ENCODE measurements around the gene ATP9A. TPM values are rescaled to one million over a fixed set of nuclear protein-coding genes. Genes with fewer than 3 reads are reported as not detected.

ATP9A gene
- total RNA-seq, 4 donors from 2014 or later = 15.1 to 50.8 (median 30.0) TPM

GRCh38 chr20:51702556-51702955 is 65.6 kb downstream of the ATP9A start:
- no peak for TF ChIP-seq CTCF (IDR thresholded peaks at IDR 0.05)
- no peak for TF ChIP-seq POLR2A (IDR thresholded peaks at IDR 0.05)
- no peak for DNase-seq
- no peak overlapping the region for H3K27ac ChIP-seq
- H3K4me3 ChIP-seq = no peak overlapping the region
- H3K27me3 ChIP-seq = no peaks in the 10 kb centered on the region
- no peaks in the 10 kb centered on the region for H3K36me3 ChIP-seq
- no peaks in the 10 kb centered on the region for H3K9me3 ChIP-seq
- intact Hi-C loops (cut with DNase I; ENCODE audit: low total_unique reads) = no loop called here
- H3K4me1 ChIP-seq = no peaks in the 10 kb centered on the region

- H3K27me3 ChIP-seq = no peaks in the 10 kb centered on the region
- no peak overlapping the region for H3K27ac ChIP-seq
- TF ChIP-seq POLR2A (IDR thresholded peaks at IDR 0.05) (no peak), CTCF (IDR thresholded peaks at IDR 0.05) (peak; percentile 52 to 62 (median 55))
- intact Hi-C loops (cut with DNase I; ENCODE audit: low total_unique reads) = no loop called here
- H3K9me3 ChIP-seq = no peaks in the 10 kb centered on the region
- H3K4me1 ChIP-seq = no peaks in the 10 kb centered on the region
- no peaks in the 10 kb centered on the region for H3K36me3 ChIP-seq
- H3K4me3 ChIP-seq = no peak overlapping the region
- no peak for DNase-seq
Observed at GRCh38 chr20:51700809-51701285, 67.3 kb downstream of the ATP9A start.

GRCh38 chr20:51698252-51698651 is 69.9 kb downstream of the ATP9A start:
- Histone ChIP-seq H3K27me3 (no peaks in the 10 kb centered on the region), H3K9me3 (no peaks in the 10 kb centered on the region), H3K4me1 (no peaks in the 10 kb centered on the region), H3K27ac (no peak overlapping the region), H3K4me3 (no peak overlapping the region), H3K36me3 (no peaks in the 10 kb centered on the region)
- intact Hi-C loops (cut with DNase I; ENCODE audit: low total_unique reads) = no loop called here
- TF ChIP-seq CTCF (IDR thresholded peaks at IDR 0.05) (no peak), POLR2A (IDR thresholded peaks at IDR 0.05) (no peak)
- DNase-seq = no peak

GRCh38 chr20:51697096-51697826 is 70.9 kb downstream of the ATP9A start:
- intact Hi-C loops (cut with DNase I; ENCODE audit: low total_unique reads) = no loop called here
- H3K27ac ChIP-seq = no peak overlapping the region
- TF ChIP-seq POLR2A (IDR thresholded peaks at IDR 0.05) (no peak), CTCF (IDR thresholded peaks at IDR 0.05) (no peak)

GRCh38 chr20:51696304-51697071 is 71.7 kb downstream of the ATP9A start:
- peak overlapping the region; percentile 4 to 9 for H3K27ac ChIP-seq
- peak; percentile 39 to 51 for DNase-seq
- H3K36me3 ChIP-seq = no peaks in the 10 kb centered on the region
- intact Hi-C loops (cut with DNase I; ENCODE audit: low total_unique reads) = no loop called here
- no peaks in the 10 kb centered on the region for H3K9me3 ChIP-seq
- H3K4me1 ChIP-seq = no peaks in the 10 kb centered on the region
- no peaks in the 10 kb centered on the region for H3K27me3 ChIP-seq
- TF ChIP-seq POLR2A (IDR thresholded peaks at IDR 0.05) = no peak
- no peak for TF ChIP-seq CTCF (IDR thresholded peaks at IDR 0.05)
- no peak overlapping the region for H3K4me3 ChIP-seq

More at GRCh38 chr20:51697096-51697826, 70.9 kb downstream of the ATP9A start:
- no peaks in the 10 kb centered on the region for H3K9me3 ChIP-seq
- H3K27me3 ChIP-seq = no peaks in the 10 kb centered on the region
- no peak overlapping the region for H3K4me3 ChIP-seq
- H3K36me3 ChIP-seq = no peaks in the 10 kb centered on the region
- DNase-seq = no peak
- H3K4me1 ChIP-seq = no peaks in the 10 kb centered on the region
